ENCODE data around the gene TAP1. TPM values are rescaled to one million over a fixed set of nuclear protein-coding genes. Genes with fewer than 3 reads are reported as not detected.
"Not testable (repeated sequence)": the region's sequence is repeated elsewhere in the genome, so short reads cannot be mapped to it uniquely, and the experiment has no call there.

The TAP1 gene
- total RNA-seq, 2 donors from 2014 or later = 7.9 to 12.2 TPM

DNA sequence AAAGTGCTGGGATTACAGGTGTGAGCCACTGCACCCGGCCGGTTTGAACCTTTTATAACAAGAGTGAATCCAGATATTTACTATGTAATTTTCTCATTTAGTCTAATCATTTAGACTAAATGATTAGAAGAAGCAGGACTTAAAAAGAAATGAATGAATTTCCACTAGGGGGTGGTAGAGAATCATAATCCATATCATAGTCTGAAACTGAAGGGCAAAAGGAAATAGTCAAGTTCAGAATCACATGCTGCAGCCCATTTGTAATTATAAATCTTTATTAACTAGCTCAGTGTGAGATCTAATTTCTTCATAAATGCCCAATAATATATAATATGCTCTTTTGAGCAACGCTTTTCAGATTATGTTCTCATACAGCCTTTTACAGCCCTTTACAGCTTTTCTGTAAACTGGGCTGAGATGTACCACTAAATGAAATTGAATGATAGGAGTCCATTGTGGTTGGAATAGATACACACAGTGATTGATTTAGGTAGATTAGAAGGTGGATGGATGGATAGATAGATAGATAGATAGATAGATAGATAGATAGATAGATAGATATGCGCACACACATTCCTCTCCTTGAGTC is 32.3 kb upstream of the TAP1 start:
- Histone ChIP-seq H3K27me3 (no peaks in the 10 kb centered on the region), H3K4me3 (no peak overlapping the region), H3K9me3 (no peaks in the 10 kb centered on the region), H3K27ac (no peak overlapping the region), H3K4me1 (peaks cover 9% of the 10 kb centered on the region), H3K36me3 (replicated peaks in 1 of 2; ENCODE audit: insufficient read depth in 1 of 2, low read depth in 2 of 2) (no peaks in the 10 kb centered on the region)
- WGBS, 2 donors = 28 to 35% methylated on average over 4 of the region's 4 CpGs
- ATAC-seq (peak; percentile 79), DNase-seq (no peak)
- TF ChIP-seq, protein P1, sequence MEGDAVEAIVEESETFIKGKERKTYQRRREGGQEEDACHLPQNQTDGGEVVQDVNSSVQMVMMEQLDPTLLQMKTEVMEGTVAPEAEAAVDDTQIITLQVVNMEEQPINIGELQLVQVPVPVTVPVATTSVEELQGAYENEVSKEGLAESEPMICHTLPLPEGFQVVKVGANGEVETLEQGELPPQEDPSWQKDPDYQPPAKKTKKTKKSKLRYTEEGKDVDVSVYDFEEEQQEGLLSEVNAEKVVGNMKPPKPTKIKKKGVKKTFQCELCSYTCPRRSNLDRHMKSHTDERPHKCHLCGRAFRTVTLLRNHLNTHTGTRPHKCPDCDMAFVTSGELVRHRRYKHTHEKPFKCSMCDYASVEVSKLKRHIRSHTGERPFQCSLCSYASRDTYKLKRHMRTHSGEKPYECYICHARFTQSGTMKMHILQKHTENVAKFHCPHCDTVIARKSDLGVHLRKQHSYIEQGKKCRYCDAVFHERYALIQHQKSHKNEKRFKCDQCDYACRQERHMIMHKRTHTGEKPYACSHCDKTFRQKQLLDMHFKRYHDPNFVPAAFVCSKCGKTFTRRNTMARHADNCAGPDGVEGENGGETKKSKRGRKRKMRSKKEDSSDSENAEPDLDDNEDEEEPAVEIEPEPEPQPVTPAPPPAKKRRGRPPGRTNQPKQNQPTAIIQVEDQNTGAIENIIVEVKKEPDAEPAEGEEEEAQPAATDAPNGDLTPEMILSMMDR (IDR thresholded peaks at IDR 0.05) = peak; percentile 28 to 88 (median 76)
- no peak for TF ChIP-seq POLR2A (IDR thresholded peaks at IDR 0.05)
- intact Hi-C loops (cut with DNase I) = loop anchor here (5.0 to 10.0 kb wide), 2 partner anchors 62 to 99 kb away; no protein-coding TSS in a partner anchor

GRCh38 chr6:32883789-32884188 is 30.3 kb upstream of the TAP1 start:
- Histone ChIP-seq H3K9me3 (no peaks in the 10 kb centered on the region), H3K27ac (no peak overlapping the region), H3K4me3 (no peak overlapping the region), H3K27me3 (no peaks in the 10 kb centered on the region), H3K36me3 (replicated peaks in 1 of 2; ENCODE audit: insufficient read depth in 1 of 2, low read depth in 2 of 2) (no peaks in the 10 kb centered on the region), H3K4me1 (peaks cover 9% of the 10 kb centered on the region)
- WGBS, 2 donors = 19 to 21% methylated on average over 5 of the region's 5 CpGs
- intact Hi-C loops (cut with DNase I) = loop anchor here (10.0 kb wide), 1 partner anchor 101 kb away; no protein-coding TSS in a partner anchor
- peak; percentile 45 for ATAC-seq
- DNase-seq = peak in 1 of 4 donors; percentile 38
- no peak for TF ChIP-seq POLR2A (IDR thresholded peaks at IDR 0.05)
- TF ChIP-seq, protein P1 (IDR thresholded peaks at IDR 0.05) = no peak

- DNase-seq = no peak
- H3K27me3 ChIP-seq = no peaks in the 10 kb centered on the region
- no peak for ATAC-seq
- TF ChIP-seq POLR2A (IDR thresholded peaks at IDR 0.05) = no peak
- TF ChIP-seq, protein P1 (IDR thresholded peaks at IDR 0.05) = no peak
- H3K27ac ChIP-seq = no peak overlapping the region
- WGBS, 2 donors = 18 to 59% methylated on average over 1 of the region's 1 CpG
- no peak overlapping the region for H3K4me3 ChIP-seq
- intact Hi-C loops (cut with DNase I) = loop anchor here (10.0 kb wide), 1 partner anchor 102 kb away; no protein-coding TSS in a partner anchor
- no peaks in the 10 kb centered on the region for H3K9me3 ChIP-seq
- H3K4me1 ChIP-seq = peaks cover 9% of the 10 kb centered on the region
- no peaks in the 10 kb centered on the region for H3K36me3 ChIP-seq (replicated peaks in 1 of 2; ENCODE audit: insufficient read depth in 1 of 2, low read depth in 2 of 2)
These were observed 29.4 kb upstream of the TAP1 start for GRCh38 chr6:32882879-32883250.

- intact Hi-C loops (cut with DNase I) = loop anchor here (10.0 kb wide), 1 partner anchor 104 kb away; no protein-coding TSS in a partner anchor
- H3K27me3 ChIP-seq; DNase-seq; H3K36me3 ChIP-seq (replicated peaks in 1 of 2; ENCODE audit: insufficient read depth in 1 of 2, low read depth in 2 of 2); H3K4me3 ChIP-seq; ATAC-seq; H3K4me1 ChIP-seq; H3K27ac ChIP-seq; H3K9me3 ChIP-seq: not testable (repeated sequence)
- 64 to 85% methylated on average over 3 of the region's 3 CpGs for WGBS, 2 donors
These were observed 27.5 kb upstream of the TAP1 start for GRCh38 chr6:32880962-32881361.

- intact Hi-C loops (cut with DNase I) = loop anchor here (10.0 kb wide), 1 partner anchor 105 kb away; no protein-coding TSS in a partner anchor
- H3K4me3 ChIP-seq = no peak overlapping the region
These were observed 26.2 kb upstream of the TAP1 start for GRCh38 chr6:32879691-32880090.

More at GRCh38 chr6:32879691-32880090, 26.2 kb upstream of the TAP1 start:
- no peak overlapping the region for H3K27ac ChIP-seq
- ATAC-seq = no peak
- H3K4me1 ChIP-seq = no peaks in the 10 kb centered on the region
- H3K27me3 ChIP-seq = no peaks in the 10 kb centered on the region
- no peak for DNase-seq
- 45 to 54% methylated on average over 34 to 35 of the region's 35 CpGs for WGBS, 2 donors
- TF ChIP-seq, protein P1 (IDR thresholded peaks at IDR 0.05) = no peak
- no peak for TF ChIP-seq POLR2A (IDR thresholded peaks at IDR 0.05)
- no peaks in the 10 kb centered on the region for H3K9me3 ChIP-seq
- H3K36me3 ChIP-seq (replicated peaks in 1 of 2; ENCODE audit: insufficient read depth in 1 of 2, low read depth in 2 of 2) = no peaks in the 10 kb centered on the region
